ENCODE results near the gene APLP1.

DNA sequence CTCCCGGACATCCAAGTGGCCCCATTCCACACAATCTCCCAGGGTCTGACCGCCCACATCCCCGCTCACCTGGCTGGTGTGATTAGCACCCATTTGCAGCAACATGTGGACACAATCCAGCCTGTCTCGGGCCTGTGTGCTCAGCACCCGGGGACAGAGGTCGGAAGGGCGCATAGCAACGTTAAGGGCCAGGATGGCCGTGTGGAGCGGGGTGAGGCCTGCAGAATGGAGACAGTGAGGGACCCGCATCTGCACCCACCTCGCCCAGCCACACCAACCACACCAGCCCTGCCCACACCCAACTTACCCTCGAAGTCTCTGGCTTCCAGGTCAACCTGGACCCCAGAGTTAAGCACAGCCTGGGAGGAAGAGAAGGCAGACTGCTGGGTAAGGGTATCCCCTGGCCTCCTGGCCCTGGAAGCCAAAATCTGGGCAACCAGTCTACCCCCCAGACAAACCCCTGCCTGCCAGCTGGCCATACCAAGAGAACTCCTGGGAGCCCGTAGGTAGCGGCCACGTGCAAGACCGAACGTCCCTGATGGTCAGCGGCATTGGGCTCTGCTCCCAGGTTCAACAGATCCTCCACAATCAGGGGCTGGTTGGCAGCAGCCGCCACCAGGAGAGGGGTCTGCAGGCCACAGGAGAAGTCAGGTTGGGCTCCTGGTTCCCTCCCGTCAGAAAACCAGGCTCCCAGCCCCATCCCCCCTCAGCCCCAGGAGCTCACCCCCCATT, 27.7 kb downstream of the APLP1 start:
- TF ChIP-seq, protein P1, sequence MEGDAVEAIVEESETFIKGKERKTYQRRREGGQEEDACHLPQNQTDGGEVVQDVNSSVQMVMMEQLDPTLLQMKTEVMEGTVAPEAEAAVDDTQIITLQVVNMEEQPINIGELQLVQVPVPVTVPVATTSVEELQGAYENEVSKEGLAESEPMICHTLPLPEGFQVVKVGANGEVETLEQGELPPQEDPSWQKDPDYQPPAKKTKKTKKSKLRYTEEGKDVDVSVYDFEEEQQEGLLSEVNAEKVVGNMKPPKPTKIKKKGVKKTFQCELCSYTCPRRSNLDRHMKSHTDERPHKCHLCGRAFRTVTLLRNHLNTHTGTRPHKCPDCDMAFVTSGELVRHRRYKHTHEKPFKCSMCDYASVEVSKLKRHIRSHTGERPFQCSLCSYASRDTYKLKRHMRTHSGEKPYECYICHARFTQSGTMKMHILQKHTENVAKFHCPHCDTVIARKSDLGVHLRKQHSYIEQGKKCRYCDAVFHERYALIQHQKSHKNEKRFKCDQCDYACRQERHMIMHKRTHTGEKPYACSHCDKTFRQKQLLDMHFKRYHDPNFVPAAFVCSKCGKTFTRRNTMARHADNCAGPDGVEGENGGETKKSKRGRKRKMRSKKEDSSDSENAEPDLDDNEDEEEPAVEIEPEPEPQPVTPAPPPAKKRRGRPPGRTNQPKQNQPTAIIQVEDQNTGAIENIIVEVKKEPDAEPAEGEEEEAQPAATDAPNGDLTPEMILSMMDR (IDR thresholded peaks at IDR 0.05): no peak
- no peak for TF ChIP-seq POLR2A (IDR thresholded peaks at IDR 0.05)

All from thyroid gland (tissue), 4 donors.